Muscle layer of colon (tissue), 2 donors: ENCODE measurements around the gene LRP1.

Experiments used
- H3K27ac ChIP-seq: one replicate; pipeline ENCODE4 v1.7.0; 2013; ENCODE audit warnings: low read depth, mild to moderate bottlenecking, low read length, moderate library complexity
- H3K27me3 ChIP-seq, 2 donors: one replicate each; pipeline ENCODE4 v1.7.0; 2013; ENCODE audit warnings: low read length in 2 of 2, mild to moderate bottlenecking in 2 of 2; ENCODE audit not compliant: insufficient read depth in 2 of 2, control insufficient read depth in 1 of 2
- H3K36me3 ChIP-seq: one replicate; pipeline ENCODE4 v1.7.0; 2013; ENCODE audit warnings: mild to moderate bottlenecking, low read length; ENCODE audit not compliant: insufficient read depth
- H3K4me1 ChIP-seq: one replicate; pipeline ENCODE4 v1.7.0; 2013; ENCODE audit warnings: mild to moderate bottlenecking, low read length; ENCODE audit not compliant: insufficient read depth
- H3K4me3 ChIP-seq, 2 donors: one replicate each; pipeline ENCODE4 v1.7.0; 2013; ENCODE audit warnings: low read length in 2 of 2, low read depth in 1 of 2, mild to moderate bottlenecking in 1 of 2, moderate library complexity in 1 of 2
- H3K9ac ChIP-seq: one replicate; pipeline ENCODE4 v1.7.0; 2013; ENCODE audit warnings: low read length
- H3K9me3 ChIP-seq: one replicate; pipeline ENCODE4 v1.7.0; 2013; ENCODE audit warnings: mild to moderate bottlenecking, low read length
- donor health status: abdominal sarcoma.
- donor health status: Adenocarcinoma of cecum.

The LRP1 gene

GRCh38 chr12:57213058-57213715 lies 84.9 kb downstream of the LRP1 start:
- no peaks in the 10 kb centered on the region for H3K9me3 ChIP-seq
- peaks cover 24% of the 10 kb centered on the region for H3K4me1 ChIP-seq
- H3K27ac ChIP-seq, result no peak overlapping the region
- peaks cover 32 to 45% of the 10 kb centered on the region in 2 donors for H3K27me3 ChIP-seq
- H3K36me3 ChIP-seq, result peaks cover 36% of the 10 kb centered on the region
- no peak overlapping the region for H3K4me3 ChIP-seq
- H3K9ac ChIP-seq, result no peak overlapping the region

GRCh38 chr12:57213763-57214397 lies 85.6 kb downstream of the LRP1 start:
- Histone ChIP-seq H3K27ac (no peak overlapping the region), H3K4me1 (peaks cover 24% of the 10 kb centered on the region), H3K9ac (no peak overlapping the region), H3K36me3 (peaks cover 30% of the 10 kb centered on the region), H3K4me3 (no peak overlapping the region), H3K27me3 (peaks cover 36 to 51% of the 10 kb centered on the region in 2 donors), H3K9me3 (no peaks in the 10 kb centered on the region)

DNA sequence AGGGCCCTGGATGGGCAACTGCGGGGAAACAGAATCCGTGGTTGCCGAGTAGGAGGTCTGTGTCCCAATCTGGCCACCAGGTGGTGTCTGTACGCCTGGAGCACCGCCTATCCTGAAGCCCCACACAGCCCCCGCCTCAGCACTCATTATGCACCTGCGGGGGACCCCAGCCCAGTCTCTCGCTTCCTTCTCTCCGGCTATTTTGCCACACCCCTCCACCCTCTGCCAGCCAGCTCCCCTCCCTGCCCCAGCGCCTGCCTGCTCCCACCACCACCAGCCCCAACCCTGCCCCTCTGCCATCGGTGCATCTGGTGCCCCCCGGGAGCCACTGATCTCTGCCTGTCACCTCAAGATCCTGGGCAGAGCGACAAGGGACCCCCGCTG lies 86.1 kb downstream of the LRP1 start:
- Histone ChIP-seq H3K4me1 (peaks cover 24% of the 10 kb centered on the region), H3K36me3 (peaks cover 26% of the 10 kb centered on the region), H3K27me3 (peaks cover 41 to 56% of the 10 kb centered on the region in 2 donors), H3K4me3 (no peak overlapping the region), H3K9ac (no peak overlapping the region), H3K9me3 (no peaks in the 10 kb centered on the region), H3K27ac (no peak overlapping the region)

DNA sequence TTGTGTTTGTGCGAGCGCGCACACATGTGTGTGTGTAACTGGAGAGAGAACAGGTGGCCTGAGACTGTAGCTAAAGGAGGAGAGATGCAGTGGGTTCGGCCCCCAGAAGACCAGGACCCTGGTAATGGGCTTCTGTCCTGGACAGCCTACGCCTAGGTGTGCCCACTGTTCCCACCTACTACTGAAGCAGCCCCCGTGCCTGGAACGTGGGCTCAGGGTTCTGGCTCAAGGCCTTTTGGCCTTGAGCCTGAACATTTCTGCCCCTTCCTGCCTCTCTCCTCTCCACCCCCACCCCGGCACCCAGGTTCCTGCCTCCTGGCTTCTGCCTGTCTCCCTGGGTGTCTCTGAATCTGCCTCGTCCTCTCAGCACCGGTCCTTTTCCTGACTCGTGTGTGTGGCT lies 86.8 kb downstream of the LRP1 start:
- Histone ChIP-seq H3K27ac (no peak overlapping the region), H3K9ac (no peak overlapping the region), H3K4me1 (peaks cover 24% of the 10 kb centered on the region), H3K27me3 (peaks cover 48 to 63% of the 10 kb centered on the region in 2 donors), H3K36me3 (peaks cover 19% of the 10 kb centered on the region), H3K9me3 (no peaks in the 10 kb centered on the region), H3K4me3 (no peak overlapping the region)

DNA sequence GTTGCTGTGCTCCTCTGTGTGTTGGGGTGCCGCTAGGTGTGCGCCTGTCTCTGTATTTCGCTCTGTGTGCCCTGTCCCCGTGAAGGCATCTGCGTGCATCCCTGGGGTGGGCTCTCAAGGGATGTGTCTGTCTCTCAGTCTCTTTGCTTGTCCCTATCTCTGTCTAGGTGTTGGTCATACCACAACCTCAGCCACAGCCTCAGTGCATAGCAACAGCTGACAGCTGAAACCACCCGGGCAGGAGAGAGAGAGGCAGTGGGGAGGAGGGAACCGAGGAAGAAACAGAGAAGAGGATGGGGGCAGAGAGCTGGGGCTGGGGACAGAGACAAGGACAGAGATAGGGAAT lies 87.4 kb downstream of the LRP1 start:
- Histone ChIP-seq H3K9me3 (no peaks in the 10 kb centered on the region), H3K27ac (no peak overlapping the region), H3K9ac (no peak overlapping the region), H3K4me1 (peaks cover 24% of the 10 kb centered on the region), H3K27me3 (peaks cover 51 to 69% of the 10 kb centered on the region in 2 donors), H3K36me3 (peaks cover 16% of the 10 kb centered on the region), H3K4me3 (no peak overlapping the region)

- Histone ChIP-seq H3K36me3 (peaks cover 10% of the 10 kb centered on the region), H3K4me3 (peak within 1 kb of the TSS; percentile 38 to 39), H3K4me1 (peaks cover 24% of the 10 kb centered on the region), H3K27me3 (peaks cover 57 to 75% of the 10 kb centered on the region in 2 donors), H3K9ac (no peak within 1 kb of the TSS), H3K27ac (no peak within 1 kb of the TSS), H3K9me3 (no peaks in the 10 kb centered on the region)
These were observed 88.0 kb downstream of the LRP1 start, which contains the start of gene NXPH4 for GRCh38 chr12:57216014-57216911. Gene NXPH4 (plus strand): TSS chr12:57216794. CDS start chr12:57216970, 176 bp downstream.

GRCh38 chr12:57216921-57217879 lies 88.9 kb downstream of the LRP1 start:
- Histone ChIP-seq H3K4me1 (peaks cover 24% of the 10 kb centered on the region), H3K9me3 (no peaks in the 10 kb centered on the region), H3K27ac (no peak overlapping the region), H3K27me3 (peaks cover 65 to 84% of the 10 kb centered on the region in 2 donors), H3K4me3 (peak overlapping the region; percentile 38 to 39), H3K36me3 (peaks cover 1% of the 10 kb centered on the region), H3K9ac (no peak overlapping the region)

DNA sequence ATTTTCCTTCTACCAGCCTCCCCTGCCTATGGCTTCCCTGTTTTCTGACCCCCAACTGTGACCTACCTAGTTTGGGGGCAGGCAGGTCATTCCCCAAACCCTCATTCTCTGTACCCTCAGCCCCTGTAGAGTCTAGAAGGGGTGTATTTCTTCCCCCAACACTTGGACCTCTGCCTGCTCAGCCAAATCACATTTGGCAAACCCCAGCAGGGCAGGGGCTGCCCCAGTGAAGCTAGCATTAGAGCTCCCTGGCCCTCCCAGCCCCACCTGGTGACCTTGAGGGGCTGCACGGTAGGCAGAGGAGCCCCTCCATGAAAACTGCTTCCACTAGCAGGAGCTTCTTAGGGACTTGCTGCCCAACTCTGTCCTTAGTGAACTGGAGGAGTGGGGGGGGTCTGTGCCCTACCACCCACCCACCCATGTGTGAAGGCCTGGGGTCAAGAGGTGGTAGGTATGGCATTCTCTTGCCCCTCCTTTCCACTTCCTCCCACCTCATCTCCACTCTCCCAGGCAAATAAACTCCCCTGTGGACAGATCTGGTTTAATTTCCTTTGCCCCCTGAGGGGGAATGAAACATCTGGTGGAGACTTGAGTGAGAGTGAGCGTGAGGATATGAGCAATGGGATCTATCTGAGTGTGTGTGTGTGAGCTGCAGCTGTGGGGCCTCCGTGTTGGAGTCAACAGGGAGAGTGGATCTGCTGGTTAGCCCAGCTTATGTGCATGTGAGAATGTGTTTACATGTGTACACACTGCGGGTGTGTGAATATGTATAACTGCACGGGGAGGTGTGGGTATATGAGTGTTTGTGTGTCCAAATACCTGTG lies 90.0 kb downstream of the LRP1 start:
- Histone ChIP-seq H3K4me1 (peaks cover 24% of the 10 kb centered on the region), H3K27me3 (peaks cover 75 to 93% of the 10 kb centered on the region in 2 donors)

GRCh38 chr12:57219205-57219992 lies 91.1 kb downstream of the LRP1 start:
- H3K4me1 ChIP-seq, result peaks cover 12% of the 10 kb centered on the region
- peaks cover 83 to 95% of the 10 kb centered on the region in 2 donors for H3K27me3 ChIP-seq
- no peaks in the 10 kb centered on the region for H3K9me3 ChIP-seq
- no peak overlapping the region for H3K9ac ChIP-seq
- H3K36me3 ChIP-seq, result no peaks in the 10 kb centered on the region
- no peak overlapping the region for H3K4me3 ChIP-seq
- no peak overlapping the region for H3K27ac ChIP-seq

More for the DNA sequence above, 90.0 kb downstream of the LRP1 start:
- H3K9me3 ChIP-seq, result no peaks in the 10 kb centered on the region
- H3K9ac ChIP-seq, result no peak overlapping the region
- H3K4me3 ChIP-seq, result no peak overlapping the region
- no peaks in the 10 kb centered on the region for H3K36me3 ChIP-seq
- no peak overlapping the region for H3K27ac ChIP-seq
